HepG2 (cell line): ENCODE measurements around the gene ANG. TPM values are rescaled to one million over a fixed set of nuclear protein-coding genes. Genes with fewer than 3 reads are reported as not detected.

ENCODE experiments used
- ATAC-seq: fragments of 200-7000 bp; cut with Tn5 transposase; 3 replicates; pipeline ENCODE4 v1.9.1; 2020; ENCODE audit warnings: mild to moderate bottlenecking, moderate library complexity
- BruUV-seq: library from RNA; stranded (reverse); fragments of 400-500 nt; replicated peaks from 2 replicates; lab custom pipeline; 2021; lab: Mats Ljungman, UMichigan
- CTCF ChIA-PET: fragments of 300-600 bp; formaldehyde crosslinking; extraction: SDS; loops from one replicate; lab custom pipeline; 2021; ENCODE audit warnings: low total read pairs, inconsistent platforms, low intra/inter-chr PET ratio; lab: Yijun Ruan, JAX
- POLR2A ChIA-PET: fragments of 350-600 bp; sonication (Branson Sonifier 250); formaldehyde crosslinking; loops from one replicate; lab custom pipeline; 2020; ENCODE audit warnings: antibody characterized with exemption, inconsistent platforms; lab: Yijun Ruan, JAX
- DNase-seq: peaks from one replicate; pipeline ENCODE4 v3.0.0-alpha.2; 2015; ENCODE audit warnings: low spot score
- FAIRE-seq: peaks from 3 replicates; lab custom pipeline; 2011; peaks lifted over from hg19 to GRCh38; lab: Jason Lieb, UNC
- H2AFZ ChIP-seq: one replicate; pipeline ENCODE4 v1.6.1; 2011; ENCODE audit warnings: low read length, inconsistent platforms
- H3K27ac ChIP-seq: fragments of 300-600 bp; 3 replicates; pipeline ENCODE4 v1.8.0; 2011; ENCODE audit warnings: mixed run types, mild to moderate bottlenecking, mixed read lengths, low read length, inconsistent platforms; ENCODE audit not compliant: insufficient read depth; ENCODE audit errors: extremely low read length
- H3K27me3 ChIP-seq, 2 experiments: fragments of 200-600 bp in 1 of 2; 2 replicates in 1 of 2; 3 replicates in 1 of 2; pipeline versions ENCODE4 v1.6.0 to v1.8.0; 2011; ENCODE audit warnings: low read length in 2 of 2, mild to moderate bottlenecking in 2 of 2, moderate library complexity in 2 of 2, inconsistent platforms in 1 of 2; ENCODE audit not compliant: insufficient read depth in 2 of 2, control insufficient read depth in 1 of 2
- H3K36me3 ChIP-seq, 2 experiments: fragments of 200-600 bp in 1 of 2; replicated peaks in 1 of 2; 2 replicates in 1 of 2; 3 replicates in 1 of 2; pipeline versions ENCODE4 v1.5.1 to v1.8.0; 2011; ENCODE audit warnings: low read length in 2 of 2, inconsistent platforms in 1 of 2; ENCODE audit not compliant: insufficient read depth in 2 of 2, control insufficient read depth in 1 of 2
- H3K4me1 ChIP-seq: 2 replicates; pipeline ENCODE4 v1.5.1; 2012; ENCODE audit warnings: low read length, inconsistent platforms; ENCODE audit not compliant: insufficient read depth
- H3K4me2 ChIP-seq: 2 replicates; pipeline ENCODE4 v1.6.0; 2011; ENCODE audit warnings: low read depth, low read length, inconsistent platforms
- H3K4me3 ChIP-seq, 3 experiments: fragments of 200-600 bp in 1 of 3; sonication (generic), shearing (Covaris generic) in 1 of 3; replicated peaks in 1 of 3; 2 replicates each; pipeline ENCODE4 v1.5.1; 2011 to 2016; ENCODE audit warnings: low read length in 3 of 3, inconsistent platforms in 2 of 3, low read depth in 2 of 3, mild to moderate bottlenecking in 2 of 3, control low read depth in 1 of 3, mixed read lengths in 1 of 3; ENCODE audit not compliant: insufficient read depth in 1 of 3
- H3K79me2 ChIP-seq: one replicate; pipeline ENCODE4 v1.6.1; 2011; ENCODE audit warnings: low read length, inconsistent platforms; ENCODE audit not compliant: insufficient read depth
- H3K9ac ChIP-seq: 2 replicates; pipeline ENCODE4 v1.6.0; 2011; ENCODE audit warnings: mild to moderate bottlenecking, low read depth, low read length, inconsistent platforms; ENCODE audit not compliant: insufficient read depth
- H3K9me3 ChIP-seq: 2 replicates; pipeline ENCODE4 v1.5.1; 2012; ENCODE audit warnings: mild to moderate bottlenecking, low read length
- H4K20me1 ChIP-seq: 2 replicates; pipeline ENCODE4 v1.6.0; 2011; ENCODE audit warnings: inconsistent platforms, mild to moderate bottlenecking, low read length, moderate library complexity; ENCODE audit not compliant: insufficient read depth
- DNMT3B ChIP-seq: conservative IDR thresholded peaks from 2 replicates; pipeline ENCODE4 v1.6.1; 2016; ENCODE audit warnings: missing biosample characterization, control low read depth
- FOXP4 ChIP-seq: sonication (generic); formaldehyde crosslinking; IDR thresholded peaks from 2 replicates; pipeline ENCODE4 v1.4.0; 2020; ENCODE audit warnings: missing genetic modification reagents
- HNRNPL ChIP-seq: fragments of 200-400 bp; formaldehyde crosslinking; IDR thresholded peaks from 2 replicates; pipeline ENCODE4 v1.6.1; 2017; ENCODE audit warnings: mild to moderate bottlenecking, low read depth, low read length
- KDM6A ChIP-seq: IDR thresholded peaks from 2 replicates; pipeline ENCODE4 v1.6.1; 2016; ENCODE audit warnings: low read depth
- TERF1 ChIP-seq: sonication (generic); formaldehyde crosslinking; IDR thresholded peaks from 2 replicates; pipeline ENCODE4 v1.8.0; 2022; ENCODE audit warnings: mild to moderate bottlenecking, missing genetic modification reagents, moderate library complexity
- ZBTB1 ChIP-seq: sonication (generic); formaldehyde crosslinking; IDR thresholded peaks from 2 replicates; pipeline ENCODE4 v1.4.0; 2020; ENCODE audit warnings: missing genetic modification reagents, borderline replicate concordance
- ZNF20 ChIP-seq: sonication (generic); formaldehyde crosslinking; IDR thresholded peaks from 2 replicates; pipeline ENCODE4 v1.4.0; 2020; ENCODE audit warnings: mild to moderate bottlenecking, moderate library complexity, missing genetic modification reagents
- ZNF317 ChIP-seq: sonication (generic); formaldehyde crosslinking; IDR thresholded peaks from 2 replicates; pipeline ENCODE4 v1.5.0; 2020; ENCODE audit warnings: mild to moderate bottlenecking, missing genetic modification reagents
- WGBS: methylation state at CpG from one replicate; pipeline ENCODE4 v1.1.6; 2017; ENCODE audit warnings: low lambda C conversion rate; 5-methylcytosine and 5-hydroxymethylcytosine counted together
- in situ Hi-C: cut with HindIII; loops from 2 replicates; pipeline ENCODE4 v1.10.0; 2017; ENCODE audit warnings: low pct_unique_long_range_greater_than_20kb; ENCODE audit not compliant: extremely low pct_ligation_motif_present
- intact Hi-C: fragments of 100-400 bp; cut with micrococcal nuclease; formaldehyde crosslinking; loops from one replicate; pipeline ENCODE4 v1.10.0; 2022; ENCODE audit not compliant: unreplicated experiment
- polyA plus RNA-seq, 8 experiments: library from polyadenylated mRNA; depleted of rRNA in 3 of 8; stranded (reverse) in 7 of 8; unstranded in 1 of 8; fragments of >200 nt; fragmentation: Illumina TruSeq in 4 of 8; extraction: Trizol in 4 of 8; gene quantifications; 2 replicates each; pipeline versions ENCODE4 v1.2.1 to v1.2.3, GENCODE V29; 2011 to 2016; ENCODE audit warnings: low read depth in 4 of 8, missing spikeins in 1 of 8, mixed read lengths in 1 of 8; ENCODE audit not compliant: insufficient read depth in 1 of 8
- total RNA-seq, 5 experiments: library from RNA; depleted of rRNA; stranded (reverse); fragments of >200 nt; fragmentation: Illumina TruSeq; extraction: Trizol; gene quantifications; 2 replicates each; pipeline ENCODE4 v1.2.3, GENCODE V29; 2016; ENCODE audit warnings: low read depth in 1 of 5

Gene ANG
- total and polyA plus RNA-seq, 2 of the 13 experiments (the other 11 are each of a cell fraction or from before 2014, with no cell fraction given) = 83.6 to 401 TPM

- FAIRE-seq (no peak), DNase-seq (no peak), ATAC-seq (no peak)
- WGBS = 26% methylated on average over 6 of the region's 6 CpGs
- Histone ChIP-seq H3K4me3 (no peak overlapping the region), H3K4me1 (no peaks in the 10 kb centered on the region), H2AFZ (no peak overlapping the region), H3K27ac (no peak overlapping the region), H3K4me2 (no peak overlapping the region), H3K79me2 (no peaks in the 10 kb centered on the region), H4K20me1 (no peaks in the 10 kb centered on the region), H3K36me3 (no peaks in the 10 kb centered on the region), H3K9me3 (no peaks in the 10 kb centered on the region), H3K27me3 (no peaks in the 10 kb centered on the region), H3K9ac (no peak overlapping the region)
- in situ Hi-C loops = no loop called here
- POLR2A ChIA-PET = no interaction called here
- CTCF ChIA-PET = no interaction called here
- TF ChIP-seq DNMT3B (CRISPR knock-in tag) (no peak), FOXP4 (CRISPR knock-in tag) (no peak), KDM6A (CRISPR knock-in tag) (no peak), TERF1 (CRISPR knock-in tag) (no peak), ZNF20 (CRISPR knock-in tag) (no peak), ZBTB1 (no peak), ZNF317 (CRISPR knock-in tag) (no peak), HNRNPL (no peak)
- BruUV-seq = no TSS peak
- intact Hi-C loops = no loop called here
Observed at GRCh38 chr14:20732979-20733635, 44.5 kb downstream of the ANG start.
